Left kidney (tissue), 8 donors: Measurements from ENCODE around the gene ADAM17. TPM values are rescaled to one million over a fixed set of nuclear protein-coding genes. Genes with fewer than 3 reads are reported as not detected.
"Not testable (repeated sequence)": the region's sequence is repeated elsewhere in the genome, so short reads cannot be mapped to it uniquely, and the experiment has no call there.

Experiments
- DNase-seq: peaks from one replicate; pipeline ENCODE4 v3.0.0-alpha.2; 2013
- long read RNA-seq, 8 donors: transcript quantifications; one replicate each; lab custom pipeline, GENCODE V29; 2026
- polyA plus RNA-seq: library from polyadenylated mRNA; unstranded; fragments of 120-200 nt; gene quantifications from one replicate; pipeline ENCODE4 v1.2.1, GENCODE V29; 2013; ENCODE audit not compliant: insufficient read length

The ADAM17 gene
- 56.6 TPM for polyA plus RNA-seq
- long read RNA-seq, donor 1, full-length matches to known transcripts: 10 of 10 reads
- long read RNA-seq, donor 1, partial matches to known transcripts: 0 of 10 reads
- long read RNA-seq, donor 1, other reads (novel, unspliced or antisense): 0 of 10 reads
- long read RNA-seq, donor 2, full-length matches to known transcripts: 3 of 3 reads
- long read RNA-seq, donor 2, partial matches to known transcripts: 0 of 3 reads
- long read RNA-seq, donor 2, other reads (novel, unspliced or antisense): 0 of 3 reads
- long read RNA-seq, donor 3, full-length matches to known transcripts: 3 of 3 reads
- long read RNA-seq, donor 3, partial matches to known transcripts: 0 of 3 reads
- long read RNA-seq, donor 3, other reads (novel, unspliced or antisense): 0 of 3 reads
- long read RNA-seq, donor 4: 0 reads
- long read RNA-seq, donor 5, full-length matches to known transcripts: 5 of 124 reads
- long read RNA-seq, donor 5, partial matches to known transcripts: 41 of 124 reads
- long read RNA-seq, donor 5, other reads (novel, unspliced or antisense): 78 of 124 reads
- long read RNA-seq, donor 6, full-length matches to known transcripts: 7 of 7 reads
- long read RNA-seq, donor 6, partial matches to known transcripts: 0 of 7 reads
- long read RNA-seq, donor 6, other reads (novel, unspliced or antisense): 0 of 7 reads
- long read RNA-seq, donor 7, full-length matches to known transcripts: 15 of 15 reads
- long read RNA-seq, donor 7, partial matches to known transcripts: 0 of 15 reads
- long read RNA-seq, donor 7, other reads (novel, unspliced or antisense): 0 of 15 reads
- long read RNA-seq, donor 8: 0 reads

- DNase-seq: peak; percentile 94
Measured at GRCh38 chr2:9555297-9556120, at the start of gene ADAM17. Gene ADAM17 (minus strand): TSS chr2:9555830. CDS start chr2:9555605, 225 bp downstream.

- no peak for DNase-seq
Measured at GRCh38 chr2:9602412-9602811, 46.8 kb upstream of the ADAM17 start.

- no peak for DNase-seq
Measured at GRCh38 chr2:9601397-9601796, 45.8 kb upstream of the ADAM17 start.

- no peak for DNase-seq
Measured at GRCh38 chr2:9599430-9599829, 43.8 kb upstream of the ADAM17 start.

GRCh38 chr2:9596621-9597311 lies 41.1 kb upstream of the ADAM17 start:
- no peak for DNase-seq

GRCh38 chr2:9595746-9596145 lies 40.1 kb upstream of the ADAM17 start:
- DNase-seq: no peak

GRCh38 chr2:9595256-9595655 lies 39.6 kb upstream of the ADAM17 start:
- not testable (repeated sequence) for DNase-seq

GRCh38 chr2:9594366-9595054 lies 38.9 kb upstream of the ADAM17 start:
- DNase-seq: no peak

- DNase-seq: no peak
Measured at GRCh38 chr2:9593925-9594324, 38.3 kb upstream of the ADAM17 start.

- DNase-seq: no peak
Measured at GRCh38 chr2:9592699-9593098, 37.1 kb upstream of the ADAM17 start.

GRCh38 chr2:9590641-9591040 lies 35.0 kb upstream of the ADAM17 start:
- no peak for DNase-seq

- DNase-seq: no peak
Measured at GRCh38 chr2:9586465-9586864, 30.8 kb upstream of the ADAM17 start.

- DNase-seq: no peak
Measured at GRCh38 chr2:9585486-9585885, 29.9 kb upstream of the ADAM17 start.

GRCh38 chr2:9584902-9585301 lies 29.3 kb upstream of the ADAM17 start:
- DNase-seq: not testable (repeated sequence)

- DNase-seq: no peak
Measured at GRCh38 chr2:9582624-9583023, 27.0 kb upstream of the ADAM17 start.

- DNase-seq: no peak
Measured at GRCh38 chr2:9578467-9579235, 23.0 kb upstream of the ADAM17 start.

GRCh38 chr2:9574331-9574730 lies 18.7 kb upstream of the ADAM17 start:
- no peak for DNase-seq

- DNase-seq: no peak
Measured at GRCh38 chr2:9573840-9574239, 18.2 kb upstream of the ADAM17 start.

GRCh38 chr2:9573013-9573720 lies 17.5 kb upstream of the ADAM17 start:
- no peak for DNase-seq
